HFFc6 (cell line): Measurements from ENCODE around the gene DESI1. TPM values are rescaled to one million over a fixed set of nuclear protein-coding genes. Genes with fewer than 3 reads are reported as not detected.

Experiments
- DNase-seq: peaks from one replicate; pipeline ENCODE4 v3.0.0-alpha.2; 2018
- H3K27ac Mint-ChIP-seq: 2 replicates; pipeline ENCODE4 v1.8.0; 2020; ENCODE audit warnings: mild to moderate bottlenecking, mixed read lengths
- H3K27me3 Mint-ChIP-seq: 2 replicates; pipeline ENCODE4 v1.8.0; 2021; ENCODE audit warnings: mild to moderate bottlenecking, moderate library complexity, mixed read lengths; ENCODE audit not compliant: insufficient read depth
- H3K36me3 Mint-ChIP-seq: 2 replicates; pipeline ENCODE4 v1.8.0; 2021; ENCODE audit warnings: low read depth, mixed read lengths
- H3K4me1 Mint-ChIP-seq: 2 replicates; pipeline ENCODE4 v1.8.0; 2020; ENCODE audit warnings: low read depth, mixed read lengths
- H3K4me3 Mint-ChIP-seq: 2 replicates; pipeline ENCODE4 v1.8.0; 2020; ENCODE audit warnings: mild to moderate bottlenecking, moderate library complexity, mixed read lengths
- H3K9me3 Mint-ChIP-seq: 2 replicates; pipeline ENCODE4 v1.8.0; 2020; ENCODE audit warnings: mild to moderate bottlenecking, mixed read lengths
- CTCF ChIP-seq: fragments of 200-600 bp; sonication (generic); IDR thresholded peaks from 2 replicates; pipeline ENCODE4 v1.5.0; 2021; ENCODE audit warnings: antibody characterized with exemption, mild to moderate bottlenecking
- total RNA-seq, 6 experiments: library from RNA; stranded (reverse); fragmentation: NEBNext Ultra II Directional; extraction: Animal tissue kit (Norgen Biotek cat#: 25700); gene quantifications; 2 replicates in 1 of 6; 3 replicates in 5 of 6; pipeline ENCODE4 v1.2.3, GENCODE V29; 2021

Gene DESI1
- total RNA-seq, 6 experiments from 2014 or later: 41.4 to 53.3 (median 46.1) TPM

- Mint-ChIP-seq H3K4me3 (no peak overlapping the region), H3K36me3 (peaks cover 22% of the 10 kb centered on the region), H3K9me3 (no peaks in the 10 kb centered on the region), H3K27me3 (no peaks in the 10 kb centered on the region; the same call in 1 of the 2 replicates), H3K4me1 (peaks cover 27% of the 10 kb centered on the region), H3K27ac (no peak overlapping the region)
- TF ChIP-seq CTCF: no peak
- no peak for DNase-seq
These were observed 19.9 kb downstream of the DESI1 start for GRCh38 chr22:41600976-41601375.

- Mint-ChIP-seq H3K4me3 (no peak overlapping the region), H3K4me1 (peaks cover 27% of the 10 kb centered on the region), H3K27ac (peak overlapping the region; percentile 98), H3K36me3 (peaks cover 14% of the 10 kb centered on the region), H3K9me3 (no peaks in the 10 kb centered on the region), H3K27me3 (peaks cover 5% of the 10 kb centered on the region)
- TF ChIP-seq CTCF: no peak
- no peak for DNase-seq
These were observed 21.8 kb downstream of the DESI1 start for GRCh38 chr22:41598891-41599635.

- no peak for TF ChIP-seq CTCF
- H3K4me3 Mint-ChIP-seq: peak overlapping the region; percentile 66
- peaks cover 14% of the 10 kb centered on the region for H3K36me3 Mint-ChIP-seq
- H3K4me1 Mint-ChIP-seq: peaks cover 27% of the 10 kb centered on the region
- H3K27ac Mint-ChIP-seq: peak overlapping the region; percentile 98
- peak; percentile 90 for DNase-seq
- H3K9me3 Mint-ChIP-seq: no peaks in the 10 kb centered on the region
- peaks cover 5% of the 10 kb centered on the region for H3K27me3 Mint-ChIP-seq
These were observed 22.8 kb downstream of the DESI1 start for GRCh38 chr22:41598081-41598480.

GRCh38 chr22:41597635-41597953 is 23.2 kb downstream of the DESI1 start:
- Mint-ChIP-seq H3K4me3 (peak overlapping the region; percentile 66), H3K27me3 (peaks cover 5% of the 10 kb centered on the region), H3K4me1 (peaks cover 27% of the 10 kb centered on the region), H3K9me3 (no peaks in the 10 kb centered on the region), H3K27ac (peak overlapping the region; percentile 98), H3K36me3 (peaks cover 9% of the 10 kb centered on the region)
- no peak for DNase-seq
- TF ChIP-seq CTCF: peak; percentile 16; the same call in 1 of the 2 replicates

GRCh38 chr22:41596776-41597634 is 23.8 kb downstream of the DESI1 start:
- Mint-ChIP-seq H3K4me1 (peaks cover 27% of the 10 kb centered on the region), H3K27me3 (peaks cover 5% of the 10 kb centered on the region), H3K36me3 (peaks cover 4% of the 10 kb centered on the region; the same call in 1 of the 2 replicates), H3K4me3 (peak overlapping the region; percentile 66; the same call in 1 of the 2 replicates), H3K9me3 (no peaks in the 10 kb centered on the region), H3K27ac (peak overlapping the region; percentile 98)
- peak; percentile 85 for TF ChIP-seq CTCF
- peak; percentile 18 for DNase-seq
